Upper lobe of left lung (tissue), 6 donors: ENCODE measurements around the gene GALNT10. TPM values are rescaled to one million over a fixed set of nuclear protein-coding genes. Genes with fewer than 3 reads are reported as not detected.
A peak's percentile ranks its signal among the peaks of the same experiment; 100 is the strongest.

ENCODE experiments used
- ATAC-seq, 2 donors: fragments of 200-7000 bp; cut with Tn5 transposase; one replicate each; pipeline ENCODE4 v1.9.1; 2022; ENCODE audit warnings: mild to moderate bottlenecking in 2 of 2, moderate library complexity in 2 of 2; ENCODE audit not compliant: low FRiP score in 2 of 2
- DNase-seq, 2 donors: peaks; one replicate each; pipeline ENCODE4 v3.0.0-alpha.2; 2019 to 2020
- H3K27ac ChIP-seq, 4 donors: fragments of 200-600 bp; sonication (generic); one replicate each; pipeline ENCODE4 v1.5.1; 2016 to 2019
- H3K27me3 ChIP-seq, 4 donors: fragments of 200-600 bp; sonication (generic); one replicate each; pipeline ENCODE4 v1.5.1; 2017 to 2019
- H3K36me3 ChIP-seq, 4 donors: fragments of 200-600 bp; sonication (generic); one replicate each; pipeline ENCODE4 v1.5.1; 2016 to 2019
- H3K4me1 ChIP-seq, 4 donors: fragments of 200-600 bp; sonication (generic); one replicate each; pipeline ENCODE4 v1.5.1; 2018 to 2019
- H3K4me3 ChIP-seq, 4 donors: fragments of 200-600 bp; sonication (generic); one replicate each; pipeline ENCODE4 v1.5.1; 2017 to 2019; ENCODE audit warnings: mild to moderate bottlenecking in 2 of 4, moderate library complexity in 1 of 4
- H3K9me3 ChIP-seq, 4 donors: fragments of 200-600 bp; sonication (generic); one replicate each; pipeline ENCODE4 v1.5.1; 2018 to 2019
- CTCF ChIP-seq, 6 experiments: fragments of 450-650 bp in 4 of 6; fragments of 200-600 bp in 2 of 6; sonication (generic) in 2 of 6; IDR thresholded peaks; one replicate each; pipeline ENCODE4 v1.5.1; 2016 to 2019; ENCODE audit warnings: antibody characterized with exemption in 6 of 6
- EP300 ChIP-seq, 4 donors: sonication (generic); formaldehyde crosslinking; IDR thresholded peaks; one replicate each; pipeline ENCODE4 v1.5.1; 2017; ENCODE audit warnings: antibody characterized with exemption in 4 of 4, control low read depth in 2 of 4
- POLR2A ChIP-seq, 4 donors: fragments of 450-650 bp; IDR thresholded peaks; one replicate each; pipeline ENCODE4 v1.5.1; 2016 to 2017; ENCODE audit warnings: antibody characterized with exemption in 4 of 4, mild to moderate bottlenecking in 2 of 4
- POLR2AphosphoS5 ChIP-seq, 2 donors: sonication (generic); formaldehyde crosslinking; IDR thresholded peaks; one replicate each; pipeline ENCODE4 v1.5.1; 2017; ENCODE audit warnings: antibody characterized with exemption in 2 of 2
- WGBS, 2 donors: methylation state at CpG; one replicate each; pipeline ENCODE4 v1.1.5; 2017 to 2018; 5-methylcytosine and 5-hydroxymethylcytosine counted together
- total RNA-seq, 6 donors: library from RNA; depleted of rRNA in 4 of 6; stranded (reverse); fragments of >200 nt in 4 of 6; gene quantifications; one replicate each; pipeline versions ENCODE4 v1.1.0 to v1.2.1, GENCODE V29; 2016 to 2021
- donor health status: DM: no; HTN: no; CAD: no; lungs with moderate emphysema.
- donor health status: DM: no; HTN: yes; CAD: no; lungs with severe emphysema.

GALNT10 gene
- total RNA-seq, 6 donors from 2014 or later = 38.6 to 118 (median 66.4) TPM

- Histone ChIP-seq H3K4me3 (no peak overlapping the region), H3K27ac (no peak overlapping the region), H3K9me3 (no peaks in the 10 kb centered on the region), H3K27me3 (peaks cover 0 to 3% (median 0%) of the 10 kb centered on the region in 4 donors), H3K36me3 (peaks cover 0 to 9% (median under 1%) of the 10 kb centered on the region in 4 donors), H3K4me1 (no peaks in the 10 kb centered on the region)
- no peak for DNase-seq
- no peak for ATAC-seq
- 64% methylated on average over 1 of the region's 1 CpG for WGBS, 2 donors
- TF ChIP-seq EP300 (IDR thresholded peaks at IDR 0.05) (no peak), POLR2A (IDR thresholded peaks at IDR 0.05) (no peak), CTCF (IDR thresholded peaks at IDR 0.05) (no peak), POLR2AphosphoS5 (IDR thresholded peaks at IDR 0.05) (no peak)
These were observed 273.9 kb downstream of the GALNT10 start for GRCh38 chr5:154464438-154464837.

DNA sequence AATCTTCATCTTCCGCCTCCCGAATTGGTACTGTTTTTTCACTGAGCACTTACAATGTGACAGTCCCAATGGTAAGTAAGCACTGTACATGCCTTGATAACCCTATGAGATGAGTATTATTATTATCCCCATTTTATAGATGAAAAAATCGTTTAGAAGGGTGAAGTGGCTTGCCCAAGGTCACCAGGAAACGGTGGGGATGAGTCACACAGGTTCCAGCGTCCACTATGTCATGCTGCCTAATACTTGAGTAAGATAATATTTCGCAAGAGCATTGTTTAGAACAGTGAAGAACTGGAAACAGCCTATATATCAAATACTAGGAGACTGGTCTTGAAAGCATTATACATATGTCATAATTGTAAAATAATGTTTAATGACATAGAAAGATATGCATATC, 274.6 kb downstream of the GALNT10 start:
- WGBS, 2 donors = 56 to 59% methylated on average over 6 of the region's 6 CpGs
- peak in 1 of 2 donors; percentile 39 for ATAC-seq

DNA sequence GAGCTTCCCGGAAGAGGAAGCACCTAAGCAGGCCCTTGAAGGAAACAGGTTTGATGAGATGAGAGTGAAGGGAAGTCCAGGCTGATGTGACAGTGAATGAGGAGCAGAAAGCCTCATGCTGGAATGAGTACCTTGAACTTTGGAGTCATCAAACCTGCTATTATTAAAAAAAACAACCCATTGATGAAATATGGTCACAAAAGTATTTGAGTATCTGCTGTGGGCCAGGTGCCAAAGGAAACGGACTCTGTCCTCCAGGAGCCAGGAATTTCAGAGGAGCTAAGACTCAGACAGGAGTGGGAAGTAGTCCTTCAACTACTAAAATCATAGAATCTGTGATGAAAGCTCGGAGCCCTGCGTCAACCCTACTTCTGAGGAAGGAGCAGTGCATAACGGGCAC, 275.6 kb downstream of the GALNT10 start:
- WGBS, 2 donors = 56 to 68% methylated on average over 5 of the region's 5 CpGs
- DNase-seq = no peak
- Histone ChIP-seq H3K36me3 (peaks cover 0 to 3% (median 0%) of the 10 kb centered on the region in 4 donors), H3K27me3 (peaks cover 0 to 13% (median under 1%) of the 10 kb centered on the region in 4 donors), H3K4me1 (peaks cover 0 to 5% (median 0%) of the 10 kb centered on the region in 4 donors), H3K4me3 (no peak overlapping the region), H3K27ac (no peak overlapping the region), H3K9me3 (no peaks in the 10 kb centered on the region)
- ATAC-seq = no peak
- TF ChIP-seq EP300 (IDR thresholded peaks at IDR 0.05) (no peak), CTCF (IDR thresholded peaks at IDR 0.05) (no peak), POLR2A (IDR thresholded peaks at IDR 0.05) (no peak), POLR2AphosphoS5 (IDR thresholded peaks at IDR 0.05) (no peak)

More for the DNA sequence above, 274.6 kb downstream of the GALNT10 start:
- peaks cover 0 to 5% (median 0%) of the 10 kb centered on the region in 4 donors for H3K27me3 ChIP-seq
- peaks cover 0 to 8% (median 0%) of the 10 kb centered on the region in 4 donors for H3K36me3 ChIP-seq
- no peak overlapping the region for H3K27ac ChIP-seq
- H3K4me3 ChIP-seq = no peak overlapping the region
- H3K4me1 ChIP-seq = no peaks in the 10 kb centered on the region
- DNase-seq = no peak
- TF ChIP-seq POLR2AphosphoS5 (IDR thresholded peaks at IDR 0.05) (no peak), CTCF (IDR thresholded peaks at IDR 0.05) (no peak), EP300 (IDR thresholded peaks at IDR 0.05) (no peak), POLR2A (IDR thresholded peaks at IDR 0.05) (no peak)
- no peaks in the 10 kb centered on the region for H3K9me3 ChIP-seq

GRCh38 chr5:154466671-154467070, 276.1 kb downstream of the GALNT10 start:
- Histone ChIP-seq H3K36me3 (peaks cover 0 to 2% (median 0%) of the 10 kb centered on the region in 4 donors), H3K9me3 (no peaks in the 10 kb centered on the region), H3K27me3 (peaks cover 0 to 18% (median 3%) of the 10 kb centered on the region in 4 donors), H3K4me3 (no peak overlapping the region), H3K27ac (no peak overlapping the region), H3K4me1 (peaks cover 0 to 7% (median 0%) of the 10 kb centered on the region in 4 donors)
- ATAC-seq = no peak
- TF ChIP-seq POLR2A (IDR thresholded peaks at IDR 0.05) (no peak), CTCF (IDR thresholded peaks at IDR 0.05) (no peak), POLR2AphosphoS5 (IDR thresholded peaks at IDR 0.05) (no peak), EP300 (IDR thresholded peaks at IDR 0.05) (no peak)
- DNase-seq = no peak
- WGBS, 2 donors = 85 to 88% methylated on average over 5 of the region's 5 CpGs
